Neural progenitor cell (in vitro differentiated cells): ENCODE data around the gene GAB1.

Source experiments
- CTCF ChIP-seq: fragments of 200-600 bp; sonication (generic); IDR thresholded peaks from 2 replicates; pipeline ENCODE4 v1.5.1; 2017; ENCODE audit warnings: antibody characterized with exemption, mild to moderate bottlenecking
- EZH2 ChIP-seq: fragments of 200-600 bp; sonication (generic); IDR thresholded peaks from 2 replicates; pipeline ENCODE4 v1.6.1; 2017; ENCODE audit warnings: antibody characterized with exemption, mild to moderate bottlenecking, moderate library complexity
- EZH2phosphoT487 ChIP-seq: fragments of 200-600 bp; sonication (generic); IDR thresholded peaks from 2 replicates; pipeline ENCODE4 v1.6.1; 2017; ENCODE audit warnings: antibody characterized with exemption

- no peak for TF ChIP-seq CTCF
- no peak for TF ChIP-seq EZH2
- TF ChIP-seq EZH2phosphoT487: no peak
These were observed 165.6 kb downstream of the GAB1 start for GRCh38 chr4:143502231-143502630.
